ENCODE data around the gene ZDHHC13. TPM values are rescaled to one million over a fixed set of nuclear protein-coding genes. Genes with fewer than 3 reads are reported as not detected.

ZDHHC13 gene
- total and polyA plus RNA-seq, 10 donors, result 8.2 to 20.4 (median 12.3) TPM

- TF ChIP-seq CTCF (IDR thresholded peaks at IDR 0.05 in 8 of 11, conservative IDR thresholded peaks at IDR 0.05 in 3 of 11), result no peak
- no peak for TF ChIP-seq POLR2AphosphoS5 (IDR thresholded peaks at IDR 0.05)
- no peak for TF ChIP-seq POLR2A (IDR thresholded peaks at IDR 0.05)
- no peaks in the 10 kb centered on the region for H3K9me3 ChIP-seq
- no peaks in the 10 kb centered on the region for H3K27me3 ChIP-seq (replicated peaks in 1 of 7)
- H3K4me1 ChIP-seq, result no peaks in the 10 kb centered on the region
- H3K27ac ChIP-seq, result no peak overlapping the region
- no peak for DNase-seq
- no peak overlapping the region for H3K4me3 ChIP-seq
- H3K36me3 ChIP-seq, result peaks cover 0 to 90% (median 33%) of the 10 kb centered on the region in 6 donors
- WGBS, 5 donors, result 93 to 99% (median 94%) methylated on average over 2 of the region's 2 CpGs
- intact Hi-C loops (cut with DNase I; ENCODE audit: low total_unique reads), result no loop called here
Measured at GRCh38 chr11:19161651-19162050, 44.7 kb downstream of the ZDHHC13 start.

- no peak for TF ChIP-seq CTCF (IDR thresholded peaks at IDR 0.05 in 8 of 11, conservative IDR thresholded peaks at IDR 0.05 in 3 of 11)
- no peak for TF ChIP-seq POLR2AphosphoS5 (IDR thresholded peaks at IDR 0.05)
- TF ChIP-seq POLR2A (IDR thresholded peaks at IDR 0.05), result no peak
- WGBS, 5 donors, result 88 to 96% (median 93%) methylated on average over 1 of the region's 1 CpG
- intact Hi-C loops (cut with DNase I; ENCODE audit: low total_unique reads), result no loop called here
- no peak for DNase-seq
- H3K4me3 ChIP-seq, result no peak overlapping the region
- no peak overlapping the region for H3K27ac ChIP-seq
- no peaks in the 10 kb centered on the region for H3K27me3 ChIP-seq (replicated peaks in 1 of 7)
- peaks cover 0 to 90% (median 40%) of the 10 kb centered on the region in 6 donors for H3K36me3 ChIP-seq
- H3K9me3 ChIP-seq, result no peaks in the 10 kb centered on the region
- no peaks in the 10 kb centered on the region for H3K4me1 ChIP-seq
Measured at GRCh38 chr11:19162951-19163505, 46.1 kb downstream of the ZDHHC13 start.

GRCh38 chr11:19163617-19164016 is 46.6 kb downstream of the ZDHHC13 start:
- Histone ChIP-seq H3K36me3 (peaks cover 0 to 90% (median 42%) of the 10 kb centered on the region in 6 donors), H3K27ac (no peak overlapping the region), H3K4me1 (no peaks in the 10 kb centered on the region), H3K27me3 (replicated peaks in 1 of 7) (no peaks in the 10 kb centered on the region), H3K9me3 (no peaks in the 10 kb centered on the region), H3K4me3 (no peak overlapping the region)
- no peak for TF ChIP-seq CTCF (IDR thresholded peaks at IDR 0.05 in 8 of 11, conservative IDR thresholded peaks at IDR 0.05 in 3 of 11)
- TF ChIP-seq POLR2AphosphoS5 (IDR thresholded peaks at IDR 0.05), result no peak
- no peak for TF ChIP-seq POLR2A (IDR thresholded peaks at IDR 0.05)
- intact Hi-C loops (cut with DNase I; ENCODE audit: low total_unique reads), result no loop called here
- 74 to 96% (median 83%) methylated on average over 1 of the region's 1 CpG for WGBS, 5 donors
- no peak for DNase-seq

GRCh38 chr11:19164230-19164855 is 47.4 kb downstream of the ZDHHC13 start:
- Histone ChIP-seq H3K4me3 (no peak overlapping the region), H3K27me3 (replicated peaks in 1 of 7) (no peaks in the 10 kb centered on the region), H3K36me3 (peaks cover 0 to 90% (median 40%) of the 10 kb centered on the region in 6 donors), H3K4me1 (no peaks in the 10 kb centered on the region), H3K27ac (no peak overlapping the region), H3K9me3 (no peaks in the 10 kb centered on the region)
- TF ChIP-seq POLR2A (IDR thresholded peaks at IDR 0.05) (no peak), CTCF (IDR thresholded peaks at IDR 0.05 in 8 of 11, conservative IDR thresholded peaks at IDR 0.05 in 3 of 11) (no peak), POLR2AphosphoS5 (IDR thresholded peaks at IDR 0.05) (no peak)
- no peak for DNase-seq
- intact Hi-C loops (cut with DNase I; ENCODE audit: low total_unique reads), result no loop called here
- WGBS, 5 donors, result 82 to 90% (median 85%) methylated on average over 4 of the region's 4 CpGs

All from spleen (tissue), 11 donors.